ENCODE data around the gene TXNRD2.
"Not testable (repeated sequence)": the region's sequence is repeated elsewhere in the genome, so short reads cannot be mapped to it uniquely, and the experiment has no call there.

Gene TXNRD2

GRCh38 chr22:19844377-19845053 lies 97.1 kb downstream of the TXNRD2 start:
- peak; percentile 31 for DNase-seq (ENCODE audit: low spot score)

DNA sequence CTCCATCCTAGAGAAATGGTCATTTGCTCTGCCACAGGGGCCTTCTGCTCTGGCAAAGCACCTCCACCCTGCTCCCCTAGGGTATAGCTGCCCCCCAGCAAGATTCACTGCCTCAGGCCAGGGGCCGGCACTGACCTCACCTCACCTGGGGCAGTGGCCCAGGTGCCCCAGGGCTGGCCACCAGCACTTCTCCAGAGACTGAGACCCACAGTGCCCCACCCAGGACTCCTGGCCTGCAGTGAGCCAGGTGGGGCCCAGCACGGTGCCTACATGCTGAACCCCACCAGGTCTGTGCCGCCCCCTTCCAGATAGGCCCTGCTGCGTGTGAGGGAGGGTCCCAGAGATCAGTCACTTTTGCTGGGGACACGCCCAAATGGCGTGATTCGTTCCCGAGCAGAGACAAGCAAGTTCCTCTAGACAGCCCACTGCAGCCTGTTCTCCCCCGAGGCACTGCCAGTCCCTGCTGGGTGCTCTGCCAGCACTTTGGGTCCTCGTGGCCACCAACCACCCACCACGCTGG lies 97.7 kb downstream of the TXNRD2 start:
- DNase-seq (ENCODE audit: low spot score) = peak; percentile 27

GRCh38 chr22:19843107-19843856 lies 98.3 kb downstream of the TXNRD2 start:
- DNase-seq (ENCODE audit: low spot score) = peak; percentile 72

DNA sequence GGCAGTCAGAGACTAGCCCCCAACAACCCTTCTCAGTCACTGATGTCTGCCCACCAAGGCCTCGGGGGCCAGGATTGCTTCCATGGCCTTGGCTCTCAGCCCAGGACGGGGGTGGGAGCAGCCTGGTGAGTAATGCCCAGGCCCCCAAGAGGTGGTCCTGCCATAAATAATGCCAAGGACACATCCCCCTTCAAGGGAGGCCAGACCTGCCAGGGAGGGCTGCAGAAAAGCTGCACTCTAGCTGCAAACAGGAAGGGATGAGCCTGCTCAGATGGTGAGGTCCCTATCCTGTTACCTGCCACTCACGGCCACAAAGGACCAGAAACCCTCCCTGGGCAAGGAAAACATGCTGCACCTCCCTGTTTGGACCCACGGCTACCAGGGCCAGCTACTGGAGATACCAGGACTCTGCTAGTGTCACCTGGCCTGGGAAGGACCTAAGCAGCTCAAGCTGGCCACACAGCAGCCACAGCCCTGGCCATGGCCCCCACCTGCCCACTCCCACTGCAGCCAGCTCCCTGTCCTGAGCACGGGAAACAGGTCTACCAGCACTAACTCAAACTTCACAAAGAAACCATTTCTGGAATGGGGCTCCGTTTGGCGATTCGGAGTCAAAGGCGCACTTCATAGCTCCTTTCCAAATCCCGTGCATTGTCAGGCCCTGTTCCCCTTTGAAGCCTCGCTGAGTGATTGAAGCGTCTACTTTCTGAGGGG lies 99.1 kb downstream of the TXNRD2 start:
- DNase-seq (ENCODE audit: low spot score) = no peak

- DNase-seq (ENCODE audit: low spot score) = peak; percentile 18
Observed at GRCh38 chr22:19841641-19842392, 99.8 kb downstream of the TXNRD2 start.

- DNase-seq (ENCODE audit: low spot score) = no peak
Observed at GRCh38 chr22:19840955-19841640, 100.5 kb downstream of the TXNRD2 start.

DNA sequence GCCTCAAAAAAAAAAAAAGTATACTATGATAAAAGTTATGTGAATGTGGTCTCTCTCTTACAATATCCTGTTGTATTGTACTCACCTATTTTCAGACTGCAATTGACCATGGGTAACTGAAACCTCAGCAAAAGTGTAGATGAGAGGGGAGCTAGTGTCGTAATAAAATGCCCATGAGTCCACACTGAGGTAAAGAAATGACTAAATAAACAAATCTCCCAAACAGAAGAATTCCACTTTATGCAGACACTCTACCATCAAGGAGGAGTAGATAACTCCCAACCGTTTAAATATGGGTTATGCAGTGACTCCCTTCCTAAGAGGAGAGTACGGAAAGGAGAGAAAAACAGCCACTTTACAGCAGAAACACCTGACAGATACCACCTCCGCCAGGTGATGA lies 101.6 kb downstream of the TXNRD2 start:
- no peak for DNase-seq (ENCODE audit: low spot score)

GRCh38 chr22:19837915-19838314 lies 103.7 kb downstream of the TXNRD2 start:
- DNase-seq (ENCODE audit: low spot score) = no peak

GRCh38 chr22:19836512-19836911 lies 105.1 kb downstream of the TXNRD2 start:
- DNase-seq (ENCODE audit: low spot score) = no peak

GRCh38 chr22:19834599-19834998 lies 107.0 kb downstream of the TXNRD2 start:
- no peak for DNase-seq (ENCODE audit: low spot score)

- not testable (repeated sequence) for DNase-seq (ENCODE audit: low spot score)
Observed at GRCh38 chr22:19833327-19833726, 108.3 kb downstream of the TXNRD2 start.

DNA sequence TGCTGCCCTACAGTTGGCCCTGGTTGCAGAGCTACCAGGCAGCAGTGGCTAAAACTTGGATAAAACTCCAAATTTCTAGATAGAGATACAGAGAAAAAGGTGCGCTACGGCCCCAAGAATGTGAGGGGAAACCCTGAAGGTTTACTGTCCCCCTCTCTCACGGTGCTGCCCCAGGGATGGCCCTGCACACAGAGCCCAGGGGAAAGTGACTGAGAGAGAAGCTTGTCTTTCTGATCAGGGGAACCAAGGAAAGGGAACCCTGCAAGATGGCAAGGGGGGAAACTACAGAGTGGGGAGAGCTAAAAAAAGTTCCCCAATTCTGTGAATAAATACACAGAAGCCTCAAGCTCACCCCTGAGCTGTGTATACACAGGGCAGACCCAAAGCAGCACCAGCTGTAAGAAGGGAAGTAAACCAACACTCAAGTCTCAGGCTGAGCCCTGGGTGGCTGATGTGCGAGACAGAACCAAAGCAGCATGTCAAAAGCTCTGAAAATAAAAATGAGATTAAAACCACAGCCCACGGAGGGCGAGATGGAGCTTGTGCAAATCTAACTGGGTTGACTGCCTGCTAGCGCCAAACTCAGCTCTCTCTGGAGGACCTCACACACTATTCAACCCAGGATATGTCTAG lies 109.0 kb downstream of the TXNRD2 start:
- DNase-seq (ENCODE audit: low spot score) = peak; percentile 15

DNA sequence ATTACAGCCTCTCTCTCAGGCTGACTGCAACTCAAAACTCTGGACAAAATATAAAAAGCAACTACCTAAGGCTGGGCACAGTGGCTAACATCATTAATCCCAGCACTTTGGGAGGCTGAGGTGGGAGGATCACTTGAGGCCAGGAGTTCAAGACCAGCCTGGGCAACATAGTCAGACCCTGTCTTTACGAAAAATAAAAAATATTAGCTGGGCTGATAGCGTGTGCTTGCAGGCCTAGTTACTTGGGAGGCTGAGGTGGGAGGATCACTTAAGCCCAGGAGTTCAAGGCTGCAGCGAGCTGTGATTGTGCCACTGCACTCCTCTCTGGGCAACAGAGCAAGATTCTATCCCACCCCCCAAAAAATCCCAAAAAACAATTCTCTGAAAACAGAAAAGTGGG lies 109.6 kb downstream of the TXNRD2 start:
- DNase-seq (ENCODE audit: low spot score) = not testable (repeated sequence)

GRCh38 chr22:19831016-19831415 lies 110.6 kb downstream of the TXNRD2 start:
- no peak for DNase-seq (ENCODE audit: low spot score)

- no peak for DNase-seq (ENCODE audit: low spot score)
Observed at GRCh38 chr22:19828035-19828401, 113.6 kb downstream of the TXNRD2 start.

DNA sequence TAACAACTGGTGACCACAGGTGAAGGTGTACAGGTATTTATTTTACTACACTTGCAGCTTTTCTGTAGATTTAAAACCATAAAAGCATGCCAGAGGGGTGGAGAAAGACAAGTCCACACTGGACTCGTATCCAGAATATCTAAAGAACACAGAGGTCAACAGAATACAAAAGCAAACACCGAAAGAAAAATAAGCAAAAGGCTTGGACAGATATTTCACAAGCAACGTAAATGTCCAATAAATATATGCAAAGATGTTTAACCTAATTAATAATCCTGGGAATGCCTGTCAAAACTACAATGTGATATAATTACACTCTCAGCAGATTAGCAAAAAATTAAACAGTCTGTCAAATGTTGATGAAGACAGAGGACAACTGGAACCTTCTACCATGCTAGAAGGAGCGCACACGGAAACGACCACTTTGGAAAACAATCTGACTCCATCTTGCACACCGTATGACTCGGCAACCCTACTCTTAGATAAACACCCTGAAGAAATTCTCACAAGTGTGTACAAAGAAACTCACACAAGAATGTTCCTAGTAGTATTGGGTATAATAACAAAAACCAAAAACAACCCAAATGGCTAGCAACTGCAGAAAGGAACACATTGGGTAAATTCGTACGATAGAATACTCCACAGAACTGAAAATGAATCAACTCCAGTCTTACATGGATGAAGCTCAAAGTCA lies 114.1 kb downstream of the TXNRD2 start:
- no peak for DNase-seq (ENCODE audit: low spot score)

GRCh38 chr22:19826619-19826950 lies 115.0 kb downstream of the TXNRD2 start:
- DNase-seq (ENCODE audit: low spot score) = no peak

DNA sequence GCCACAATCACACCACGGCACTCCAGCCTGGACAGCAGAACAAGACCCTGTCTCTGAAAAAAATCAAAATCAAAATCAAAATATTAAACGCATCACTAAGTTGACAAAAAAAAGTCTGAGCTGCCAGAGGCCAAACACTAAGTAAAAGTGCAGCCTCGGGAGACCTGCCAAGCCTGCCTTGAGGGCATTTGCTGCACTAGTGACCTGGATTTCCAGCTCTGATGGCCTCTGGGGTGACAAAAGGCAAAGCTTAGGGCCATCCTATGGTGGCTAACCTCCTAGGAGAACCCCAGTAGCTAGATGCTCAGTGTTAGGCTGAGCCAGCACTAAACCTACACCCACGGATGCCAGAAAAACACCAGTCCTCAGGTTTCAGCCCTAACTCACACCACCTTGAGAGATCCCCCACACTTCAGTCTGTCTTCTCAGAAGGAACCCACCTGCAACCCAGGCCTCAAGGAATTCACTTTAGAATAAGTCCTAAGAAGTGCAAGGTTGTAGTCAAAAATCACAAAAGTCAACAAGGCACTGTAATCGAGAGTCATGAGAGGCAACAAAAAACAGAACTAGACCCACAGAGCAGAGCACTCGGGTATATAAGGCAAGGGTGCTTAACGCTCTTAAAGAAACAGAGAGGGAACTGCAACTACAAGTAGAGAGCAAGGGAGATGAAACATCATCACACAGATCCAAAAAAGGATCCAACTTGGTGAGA lies 115.6 kb downstream of the TXNRD2 start:
- DNase-seq (ENCODE audit: low spot score) = peak; percentile 8
